ENCODE measurements around the gene TRABD2A. TPM values are rescaled to one million over a fixed set of nuclear protein-coding genes. Genes with fewer than 3 reads are reported as not detected.
"Not testable (repeated sequence)": the region's sequence is repeated elsewhere in the genome, so short reads cannot be mapped to it uniquely, and the experiment has no call there.

The TRABD2A gene
- polyA plus RNA-seq (ENCODE audit: insufficient read length in 3 of 3) = under 1 TPM; 0.30 to 0.51 (median 0.46) TPM

- DNase-seq (ENCODE audit: low read depth in 3 of 3, low spot score in 2 of 3) = no peak
These were observed at the start of gene TRABD2A for GRCh38 chr2:84880645-84881521. Gene TRABD2A (minus strand): TSS chr2:84881084. CDS start chr2:84881039, 45 bp downstream.

- DNase-seq (ENCODE audit: low read depth in 3 of 3, low spot score in 2 of 3) = no peak
These were observed 46.4 kb upstream of the TRABD2A start for GRCh38 chr2:84927275-84927627.

- DNase-seq (ENCODE audit: low read depth in 3 of 3, low spot score in 2 of 3) = peak in 2 of 3 donors; percentile 77 to 86
These were observed 45.0 kb upstream of the TRABD2A start for GRCh38 chr2:84925724-84926376.

- no peak for DNase-seq (ENCODE audit: low read depth in 3 of 3, low spot score in 2 of 3)
These were observed 44.4 kb upstream of the TRABD2A start for GRCh38 chr2:84925336-84925723.

GRCh38 chr2:84924173-84925106 lies 43.6 kb upstream of the TRABD2A start:
- no peak for DNase-seq (ENCODE audit: low read depth in 3 of 3, low spot score in 2 of 3)

- DNase-seq (ENCODE audit: low read depth in 3 of 3, low spot score in 2 of 3) = no peak
These were observed 42.1 kb upstream of the TRABD2A start for GRCh38 chr2:84923009-84923408.

GRCh38 chr2:84919885-84920580 lies 39.1 kb upstream of the TRABD2A start:
- no peak for DNase-seq (ENCODE audit: low read depth in 3 of 3, low spot score in 2 of 3)

GRCh38 chr2:84918430-84918829 lies 37.5 kb upstream of the TRABD2A start:
- no peak for DNase-seq (ENCODE audit: low read depth in 3 of 3, low spot score in 2 of 3)

- not testable (repeated sequence) for DNase-seq (ENCODE audit: low read depth in 3 of 3, low spot score in 2 of 3)
These were observed 36.9 kb upstream of the TRABD2A start for GRCh38 chr2:84917821-84918220.

- not testable (repeated sequence) for DNase-seq (ENCODE audit: low read depth in 3 of 3, low spot score in 2 of 3)
These were observed 34.8 kb upstream of the TRABD2A start for GRCh38 chr2:84915675-84916074.

- DNase-seq (ENCODE audit: low read depth in 3 of 3, low spot score in 2 of 3) = no peak
These were observed 33.5 kb upstream of the TRABD2A start for GRCh38 chr2:84914334-84914733.

GRCh38 chr2:84912984-84913383 lies 32.1 kb upstream of the TRABD2A start:
- DNase-seq (ENCODE audit: low read depth in 3 of 3, low spot score in 2 of 3) = no peak

- no peak for DNase-seq (ENCODE audit: low read depth in 3 of 3, low spot score in 2 of 3)
These were observed 30.3 kb upstream of the TRABD2A start for GRCh38 chr2:84911135-84911678.

- no peak for DNase-seq (ENCODE audit: low read depth in 3 of 3, low spot score in 2 of 3)
These were observed 28.2 kb upstream of the TRABD2A start for GRCh38 chr2:84908948-84909713.

- DNase-seq (ENCODE audit: low read depth in 3 of 3, low spot score in 2 of 3) = no peak
These were observed 26.2 kb upstream of the TRABD2A start for GRCh38 chr2:84906900-84907714.

- no peak for DNase-seq (ENCODE audit: low read depth in 3 of 3, low spot score in 2 of 3)
These were observed 25.4 kb upstream of the TRABD2A start for GRCh38 chr2:84906108-84906899.
